T-cell (primary cell): ENCODE data around the gene NDUFA13. TPM values are rescaled to one million over a fixed set of nuclear protein-coding genes. Genes with fewer than 3 reads are reported as not detected.

Experiments
- ATAC-seq, 4 experiments: fragments of 200-7000 bp in 3 of 4; fragments of 150-1000 bp in 1 of 4; cut with Tn5 transposase; replicated peaks in 1 of 4; 1 replicate in 3 of 4; 2 replicates in 1 of 4; pipeline ENCODE4 v1.10.0; 2021; ENCODE audit warnings: moderate library complexity in 3 of 4, mild to moderate bottlenecking in 2 of 4, moderate number of reproducible peaks in 1 of 4
- CTCF ChIA-PET, 2 donors: fragments of 300-600 bp; sonication (Branson Sonifier 250); formaldehyde crosslinking; loops; one replicate each; lab custom pipeline; 2022; ENCODE audit warnings: antibody characterized with exemption in 2 of 2; lab: Charles Lee
- POLR2A ChIA-PET, 2 donors: fragments of 300-600 bp; sonication (Branson Sonifier 250); formaldehyde crosslinking; loops; one replicate each; lab custom pipeline; 2022; ENCODE audit warnings: antibody characterized with exemption in 2 of 2; lab: Charles Lee
- DNase-seq, 35 experiments: peaks; one replicate each; pipeline versions ENCODE4 v3.0.0 to v3.0.0-alpha.2; 2013 to 2023
- H3K27ac ChIP-seq: one replicate; pipeline ENCODE4 v1.5.1; 2013; ENCODE audit warnings: low read length
- H3K27me3 ChIP-seq, 2 experiments: replicated peaks in 1 of 2; 1 replicate in 1 of 2; 2 replicates in 1 of 2; pipeline versions ENCODE4 v1.6.1 to v1.7.0; 2013; ENCODE audit warnings: low read length in 1 of 2, mixed read lengths in 1 of 2; ENCODE audit not compliant: control insufficient read depth in 2 of 2, insufficient read depth in 2 of 2; ENCODE audit errors: extremely low read depth in 1 of 2
- H3K36me3 ChIP-seq, 2 donors: 1 replicate in 1 of 2; 2 replicates in 1 of 2; pipeline versions ENCODE4 v1.6.1 to v1.7.0; 2013; ENCODE audit warnings: low read length in 1 of 2; ENCODE audit not compliant: control insufficient read depth in 2 of 2, insufficient read depth in 1 of 2; ENCODE audit errors: extremely low read depth in 1 of 2
- H3K4me1 ChIP-seq, 2 experiments: 1 replicate in 1 of 2; 2 replicates in 1 of 2; pipeline versions ENCODE4 v1.6.1 to v1.7.0; 2013; ENCODE audit warnings: low read length in 2 of 2, mixed read lengths in 1 of 2; ENCODE audit not compliant: insufficient read depth in 2 of 2, control insufficient read depth in 1 of 2; ENCODE audit errors: extremely low read depth in 1 of 2
- H3K4me3 ChIP-seq, 2 donors: 1 replicate in 1 of 2; 2 replicates in 1 of 2; pipeline versions ENCODE4 v1.5.1 to v1.7.0; 2013; ENCODE audit warnings: mild to moderate bottlenecking in 2 of 2, low read length in 1 of 2, moderate library complexity in 1 of 2; ENCODE audit not compliant: control insufficient read depth in 1 of 2; ENCODE audit errors: extremely low read depth in 1 of 2
- H3K9me3 ChIP-seq: 2 replicates; pipeline ENCODE4 v1.7.0; 2013
- H3K27ac Mint-ChIP-seq, 2 donors: one replicate each; pipeline ENCODE4 v1.8.0; 2020 to 2021; ENCODE audit warnings: mild to moderate bottlenecking in 2 of 2, mixed read lengths in 2 of 2
- H3K27me3 Mint-ChIP-seq, 2 donors: one replicate each; pipeline ENCODE4 v1.8.0; 2021 to 2022; ENCODE audit warnings: mixed read lengths in 2 of 2
- H3K36me3 Mint-ChIP-seq: one replicate; pipeline ENCODE4 v1.8.0; 2021; ENCODE audit warnings: mixed read lengths
- H3K4me1 Mint-ChIP-seq, 3 donors: one replicate each; pipeline ENCODE4 v1.8.0; 2020 to 2022; ENCODE audit warnings: mixed read lengths in 3 of 3, mild to moderate bottlenecking in 1 of 3
- H3K4me3 Mint-ChIP-seq, 3 donors: one replicate each; pipeline ENCODE4 v1.8.0; 2020 to 2022; ENCODE audit warnings: mild to moderate bottlenecking in 3 of 3, mixed read lengths in 3 of 3, moderate library complexity in 3 of 3
- H3K9me3 Mint-ChIP-seq, 3 donors: one replicate each; pipeline ENCODE4 v1.8.0; 2020 to 2022; ENCODE audit warnings: mixed read lengths in 3 of 3
- WGBS: methylation state at CpG from one replicate; pipeline ENCODE4 v1.1.5; 2013; ENCODE audit warnings: missing lambda C conversion rate; ENCODE audit not compliant: insufficient coverage; 5-methylcytosine and 5-hydroxymethylcytosine counted together
- total RNA-seq, 35 experiments: library from RNA in 6 of 35; stranded (reverse) in 6 of 35; fragments of 120-200 nt in 1 of 35; gene quantifications; one replicate each; pipeline versions ENCODE4 v1.2.1 to v1.2.4 and lab custom pipeline; 2013 to 2026

Gene NDUFA13
- total RNA-seq, 5 donors from 2014 or later (not counting 1 experiment from before 2014, with no cell fraction given) = 188 to 235 (median 233) TPM

- no peak for DNase-seq
- Mint-ChIP-seq H3K9me3 (no peaks in the 10 kb centered on the region), H3K27me3 (no peaks in the 10 kb centered on the region), H3K4me3 (no peak overlapping the region), H3K27ac (no peak overlapping the region), H3K36me3 (peaks cover 34% of the 10 kb centered on the region), H3K4me1 (peaks cover 0 to 1% (median 0%) of the 10 kb centered on the region in 3 donors)
- H3K27ac ChIP-seq = no peak overlapping the region
- H3K9me3 ChIP-seq = no peaks in the 10 kb centered on the region
- H3K36me3 ChIP-seq = peaks cover 7 to 56% of the 10 kb centered on the region in 2 donors
- no peaks in the 10 kb centered on the region for H3K4me1 ChIP-seq
- no peak overlapping the region for H3K4me3 ChIP-seq
- 83% methylated on average over 6 of the region's 8 CpGs for WGBS
- H3K27me3 ChIP-seq = no peaks in the 10 kb centered on the region
- ChIA-PET POLR2A (no interaction called here), CTCF (no interaction called here)
- ATAC-seq = no peak
Measured at GRCh38 chr19:19507354-19507753, 8.7 kb upstream of the NDUFA13 start.

GRCh38 chr19:19508217-19508616 is 7.8 kb upstream of the NDUFA13 start:
- peaks cover 0 to 1% (median 0%) of the 10 kb centered on the region in 3 donors for H3K4me1 Mint-ChIP-seq
- POLR2A ChIA-PET = interaction anchor here in 1 of 2 donors (0.5 kb wide), 1 partner anchor 434 kb away, joined by 5 read pairs; no protein-coding TSS in a partner anchor
- Histone ChIP-seq H3K36me3 (peaks cover 0 to 48% of the 10 kb centered on the region in 2 donors), H3K27ac (no peak overlapping the region), H3K4me3 (no peak overlapping the region), H3K9me3 (no peaks in the 10 kb centered on the region), H3K4me1 (no peaks in the 10 kb centered on the region), H3K27me3 (no peaks in the 10 kb centered on the region)
- 95% methylated on average over 7 of the region's 11 CpGs for WGBS
- CTCF ChIA-PET = interaction anchor here in 1 of 2 donors (0.6 kb wide), 1 partner anchor 334 kb away, joined by 3 read pairs; no protein-coding TSS in a partner anchor
- DNase-seq (no peak), ATAC-seq (no peak)
- no peak overlapping the region for H3K4me3 Mint-ChIP-seq
- no peaks in the 10 kb centered on the region for H3K9me3 Mint-ChIP-seq
- peaks cover 25% of the 10 kb centered on the region for H3K36me3 Mint-ChIP-seq
- no peaks in the 10 kb centered on the region for H3K27me3 Mint-ChIP-seq
- H3K27ac Mint-ChIP-seq = peak overlapping the region in 1 of 2 donors; percentile 16

DNA sequence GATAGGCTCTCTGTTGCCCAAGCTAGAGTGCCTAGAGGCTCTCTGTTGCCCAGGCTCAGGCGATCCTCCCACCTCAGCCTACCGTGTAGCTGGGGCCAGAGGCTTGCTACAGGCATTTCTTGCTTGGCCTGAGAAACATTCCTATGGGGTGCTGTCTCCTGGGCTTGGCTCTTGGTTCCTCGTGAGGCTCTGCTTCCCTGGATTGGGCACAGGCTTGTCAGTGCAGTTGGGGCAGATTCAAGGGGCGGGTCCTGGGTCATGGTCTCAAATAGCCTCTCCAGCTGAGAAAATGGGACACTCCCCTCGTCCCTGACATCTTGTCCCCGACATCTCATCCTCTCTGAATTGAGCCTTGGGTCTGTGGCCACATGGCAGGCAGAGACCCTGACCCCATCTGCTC is 5.6 kb upstream of the NDUFA13 start:
- Histone ChIP-seq H3K27ac (no peak overlapping the region), H3K4me3 (no peak overlapping the region), H3K36me3 (peaks cover 0 to 28% of the 10 kb centered on the region in 2 donors), H3K4me1 (peaks cover 0 to 17% of the 10 kb centered on the region in 2 experiments), H3K9me3 (no peaks in the 10 kb centered on the region), H3K27me3 (no peaks in the 10 kb centered on the region)
- POLR2A ChIA-PET = interaction anchor here in 1 of 2 donors (0.7 kb wide), 1 partner anchor 322 kb away, joined by 3 read pairs; no protein-coding TSS in a partner anchor
- 78% methylated on average over 6 of the region's 6 CpGs for WGBS
- no peaks in the 10 kb centered on the region for H3K9me3 Mint-ChIP-seq
- H3K27me3 Mint-ChIP-seq = no peaks in the 10 kb centered on the region
- peak overlapping the region in 1 of 2 donors; percentile 46 for H3K27ac Mint-ChIP-seq
- DNase-seq (no peak), ATAC-seq (no peak)
- peaks cover 12% of the 10 kb centered on the region for H3K36me3 Mint-ChIP-seq
- CTCF ChIA-PET = no interaction called here
- H3K4me3 Mint-ChIP-seq = no peak overlapping the region
- H3K4me1 Mint-ChIP-seq = peaks cover 0 to 4% (median 3%) of the 10 kb centered on the region in 3 donors

DNA sequence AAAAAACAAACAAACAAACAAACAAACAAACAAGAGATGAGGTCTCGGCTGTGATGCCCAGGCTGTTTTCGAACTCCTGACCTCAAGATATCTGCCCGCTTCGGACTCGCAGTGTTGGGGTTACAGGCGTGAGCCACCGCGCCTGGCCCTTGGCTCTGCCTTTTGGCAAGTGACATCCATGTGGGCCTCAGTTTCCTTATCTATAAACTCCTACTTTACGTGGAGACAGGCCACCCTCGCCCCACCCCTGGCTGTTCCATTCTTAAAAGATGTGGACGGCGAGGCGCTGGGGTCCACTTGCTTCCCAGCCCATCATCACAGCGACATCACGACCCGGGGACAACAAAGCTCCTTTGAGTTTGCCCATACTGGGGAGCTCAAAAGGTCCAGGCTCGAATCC is 2.3 kb upstream of the NDUFA13 start:
- H3K36me3 ChIP-seq = no peaks in the 10 kb centered on the region
- no peak overlapping the region for H3K27ac ChIP-seq
- DNase-seq = no peak
- Mint-ChIP-seq H3K9me3 (no peaks in the 10 kb centered on the region), H3K27ac (no peak overlapping the region), H3K36me3 (no peaks in the 10 kb centered on the region), H3K4me3 (peak overlapping the region in 2 of 3 donors; percentile 28 to 90), H3K27me3 (no peaks in the 10 kb centered on the region), H3K4me1 (peaks cover 9 to 30% (median 19%) of the 10 kb centered on the region in 3 donors)
- ChIA-PET POLR2A (no interaction called here), CTCF (no interaction called here)
- no peaks in the 10 kb centered on the region for H3K27me3 ChIP-seq
- H3K4me3 ChIP-seq = peak overlapping the region in 1 of 2 donors; percentile 6
- peaks cover 4 to 44% of the 10 kb centered on the region in 2 experiments for H3K4me1 ChIP-seq
- ATAC-seq = no peak
- H3K9me3 ChIP-seq = no peaks in the 10 kb centered on the region
- 94% methylated on average over 17 of the region's 17 CpGs for WGBS

DNA sequence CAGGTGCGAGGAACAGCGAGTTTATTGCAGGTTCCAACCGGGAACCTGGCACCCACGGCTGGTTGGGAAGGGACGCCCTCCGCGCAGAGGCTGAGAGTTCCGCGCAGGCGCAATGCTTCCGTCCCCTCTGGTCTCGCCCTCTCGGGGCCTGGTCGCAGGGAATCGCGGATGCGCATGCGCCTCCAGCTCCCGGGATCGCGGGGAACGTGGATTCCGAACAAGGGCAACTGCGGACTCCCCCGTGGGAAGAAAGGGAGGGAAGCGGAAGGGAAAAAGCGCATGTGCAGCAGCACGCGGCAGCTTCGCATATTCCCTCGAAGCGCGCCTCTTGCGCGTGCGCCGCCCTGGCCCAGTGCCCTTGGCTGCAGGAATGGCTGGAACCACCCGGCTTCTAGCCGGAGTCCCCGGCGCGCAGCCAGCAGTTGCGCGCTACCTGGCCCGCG is 1.8 kb upstream of the NDUFA13 start:
- ATAC-seq (no peak), DNase-seq (no peak)
- Mint-ChIP-seq H3K27ac (peak overlapping the region in 1 of 2 donors; percentile 71), H3K4me3 (peak overlapping the region; percentile 56 to 90 (median 60)), H3K36me3 (peaks cover 2% of the 10 kb centered on the region), H3K4me1 (peaks cover 12 to 33% (median 21%) of the 10 kb centered on the region in 3 donors), H3K27me3 (no peaks in the 10 kb centered on the region), H3K9me3 (no peaks in the 10 kb centered on the region)
- 58% methylated on average over 45 of the region's 46 CpGs for WGBS
- Histone ChIP-seq H3K4me3 (peak overlapping the region in 1 of 2 donors; percentile 6), H3K27me3 (no peaks in the 10 kb centered on the region), H3K27ac (no peak overlapping the region), H3K36me3 (peaks cover 2% of the 10 kb centered on the region in 2 donors), H3K9me3 (no peaks in the 10 kb centered on the region), H3K4me1 (peaks cover 4 to 48% of the 10 kb centered on the region in 2 experiments)
- CTCF ChIA-PET = no interaction called here
- POLR2A ChIA-PET = no interaction called here

DNA sequence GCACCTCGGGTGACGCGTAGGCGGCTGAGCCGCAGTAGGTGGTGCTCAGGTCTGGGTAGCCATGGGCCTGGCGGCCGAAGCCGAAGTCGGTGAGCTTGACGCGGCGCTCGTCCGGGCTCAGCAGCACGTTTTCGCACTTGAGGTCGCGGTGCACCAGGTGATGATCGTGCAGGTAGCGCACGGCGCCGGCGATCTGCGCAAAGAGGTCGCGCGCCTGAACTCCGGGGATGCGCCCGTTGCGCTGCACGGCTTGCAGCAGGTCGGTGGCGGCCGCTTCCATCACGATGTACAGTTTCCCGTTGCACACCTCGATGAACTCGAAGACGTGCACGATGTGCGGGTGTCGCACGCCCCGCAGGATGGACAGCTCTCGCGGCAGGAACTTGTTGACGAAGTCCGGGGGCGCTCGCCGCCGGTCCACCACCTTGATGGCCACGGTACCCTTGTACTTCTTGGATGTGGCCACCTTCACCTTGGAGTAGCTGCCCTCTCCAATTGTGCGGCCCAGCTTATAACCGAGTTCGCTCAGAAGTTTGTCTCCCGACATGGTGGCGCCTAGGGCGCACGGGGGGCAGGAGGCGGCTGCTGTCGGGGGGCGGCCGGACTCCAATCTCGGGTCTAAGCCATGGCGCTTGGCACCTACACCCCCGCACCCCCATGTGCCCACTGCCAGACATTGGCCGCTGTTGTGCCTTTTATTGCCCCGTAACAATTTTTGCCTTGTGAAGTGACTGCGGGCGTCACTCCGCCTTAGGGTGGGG is 964 bp upstream of the NDUFA13 start, which contains the start of gene TSSK6:
TSS of gene TSSK6 (minus strand) at position 668 of the 761 bp plus-strand sequence. CDS start at position 547, 121 bp downstream.
- WGBS = 93% methylated on average over 73 of the region's 74 CpGs
- no peak for ATAC-seq
- peak within 1 kb of the TSS; percentile 90 to 96 (median 94) for H3K4me3 Mint-ChIP-seq
- Histone ChIP-seq H3K27me3 (no peaks in the 10 kb centered on the region), H3K9me3 (no peaks in the 10 kb centered on the region), H3K36me3 (peaks cover 3 to 9% of the 10 kb centered on the region in 2 donors), H3K27ac (peak within 1 kb of the TSS; percentile 76), H3K4me1 (peaks cover 4 to 55% of the 10 kb centered on the region in 2 experiments), H3K4me3 (peak within 1 kb of the TSS; percentile 75 to 89)
- H3K4me1 Mint-ChIP-seq = peaks cover 20 to 41% (median 28%) of the 10 kb centered on the region in 3 donors
- no peaks in the 10 kb centered on the region for H3K9me3 Mint-ChIP-seq
- DNase-seq = no peak
- H3K27me3 Mint-ChIP-seq = no peaks in the 10 kb centered on the region
- ChIA-PET POLR2A (no interaction called here), CTCF (no interaction called here)
- peaks cover 7% of the 10 kb centered on the region for H3K36me3 Mint-ChIP-seq
- peak within 1 kb of the TSS; percentile 93 to 94 for H3K27ac Mint-ChIP-seq
